ENCODE measurements around the gene SCUBE1. TPM values are rescaled to one million over a fixed set of nuclear protein-coding genes. Genes with fewer than 3 reads are reported as not detected.

Gene SCUBE1
- total and polyA plus RNA-seq, 2 donors (not counting 3 experiments of a cell fraction or from before 2014, with no cell fraction given), result 0.07 TPM; not detected in 1

DNA sequence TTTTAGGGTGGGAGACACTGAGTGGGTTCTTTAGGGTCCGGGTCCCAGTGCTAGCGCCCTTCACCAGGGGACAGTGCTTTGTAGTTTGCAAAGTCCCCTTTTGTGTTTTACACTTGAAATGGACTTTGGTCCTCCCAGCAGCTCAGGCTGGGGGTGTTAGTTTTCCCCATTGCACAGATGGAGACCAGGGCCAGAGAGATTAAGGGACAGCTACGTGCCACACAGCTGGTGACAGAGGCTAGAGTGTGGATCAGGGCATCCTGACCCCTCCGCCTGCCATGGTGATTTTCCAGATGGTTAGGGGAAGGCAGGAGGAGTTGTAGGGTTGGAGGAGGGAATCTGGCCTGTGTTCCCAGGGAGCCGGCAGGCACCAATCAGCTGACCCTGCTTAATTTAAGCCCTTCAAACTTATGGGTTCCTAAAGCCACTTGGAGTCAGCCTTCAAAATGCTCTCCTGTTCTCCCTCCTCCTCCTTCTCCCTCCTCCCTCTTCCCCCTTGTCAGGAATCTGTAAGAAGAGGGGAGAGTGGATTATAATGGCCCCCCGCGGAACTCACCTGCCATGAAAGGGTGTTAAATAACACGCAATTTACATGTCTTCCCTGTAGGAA, 46.2 kb upstream of the SCUBE1 start:
- intact Hi-C loops (cut with micrococcal nuclease), result loop anchor here (2.0 to 5.0 kb wide), 2 partner anchors 42 to 495 kb away; no protein-coding TSS in a partner anchor
- no peak for TF ChIP-seq POLR2A (IDR thresholded peaks at IDR 0.05; ENCODE audit: low read depth, low read length)
- Histone ChIP-seq H4K20me1 (replicated peaks; ENCODE audit: control insufficient read depth, extremely low read depth, insufficient read depth, low read length) (no peaks in the 10 kb centered on the region), H3K9ac (replicated peaks; ENCODE audit: extremely low read depth, insufficient read depth, low read length) (no peak overlapping the region), H3K36me3 (ENCODE audit: control insufficient read depth in 2 of 2, extremely low read depth in 1 of 2, insufficient read depth in 2 of 2, low read length in 2 of 2) (no peaks in the 10 kb centered on the region), H3K4me1 (ENCODE audit: control insufficient read depth, extremely low read depth, insufficient read depth, low read length) (no peaks in the 10 kb centered on the region), H3K27me3 (ENCODE audit: control insufficient read depth in 2 of 2, insufficient read depth in 2 of 2, low read length in 2 of 2) (peaks cover 0 to 10% of the 10 kb centered on the region in 2 experiments), H3K4me2 (ENCODE audit: insufficient read depth, low read length) (no peak overlapping the region), H2AFZ (ENCODE audit: low read depth, low read length) (no peak overlapping the region), H3K9me1 (replicated peaks; ENCODE audit: control insufficient read depth, extremely low read depth, insufficient read depth, low read length) (no peaks in the 10 kb centered on the region), H3K9me3 (replicated peaks; ENCODE audit: control insufficient read depth, insufficient read depth, low read length) (no peaks in the 10 kb centered on the region), H3K4me3 (replicated peaks in 1 of 3; ENCODE audit: insufficient read depth in 1 of 3, low read depth in 1 of 3, low read length in 3 of 3) (no peak overlapping the region), H3K79me2 (ENCODE audit: control insufficient read depth, insufficient read depth, low read length) (no peaks in the 10 kb centered on the region), H3K27ac (ENCODE audit: insufficient read depth, low read depth, low read length) (no peak overlapping the region)
- POLR2A ChIA-PET, result no interaction called here
- BruUV-seq (replicated peaks), result no TSS peak
- CTCF ChIA-PET, result interaction anchor here (1.1 to 1.8 kb wide), 5 partner anchors 11 to 1236 kb away, joined by 3 to 6 read pairs (median 4); no protein-coding TSS in a partner anchor
- dilution Hi-C loops (cut with MboI; ENCODE audit: extremely low pct_ligation_motif_present, low sequenced_read_pairs), result no loop called here
- DNase-seq (ENCODE audit: low read depth, low spot score) (no peak), FAIRE-seq (no peak)

DNA sequence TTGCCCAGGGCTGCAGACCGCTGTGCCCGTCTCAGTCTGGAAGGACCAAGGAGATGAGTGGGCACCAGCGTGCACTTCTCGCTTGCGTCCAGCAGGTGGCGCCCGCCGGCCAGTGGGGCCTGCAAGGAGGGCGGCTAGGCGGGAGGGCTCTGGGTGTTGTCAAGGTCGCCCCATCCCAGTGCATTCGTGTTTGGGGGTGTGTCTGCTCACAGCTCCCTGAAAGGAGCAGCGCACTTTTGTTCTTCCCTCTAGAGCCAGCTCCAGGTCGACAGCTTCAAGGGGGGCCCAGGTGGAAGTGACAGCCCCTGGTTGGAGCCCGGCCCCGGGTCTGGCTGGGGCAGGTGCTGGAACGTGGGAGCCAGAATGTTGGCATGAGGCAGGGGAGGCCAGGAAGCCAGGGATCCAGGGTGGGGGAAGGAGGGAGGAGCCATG, 45.3 kb upstream of the SCUBE1 start:
- peak; percentile 76 for FAIRE-seq
- Histone ChIP-seq H3K9me3 (replicated peaks; ENCODE audit: control insufficient read depth, insufficient read depth, low read length) (no peaks in the 10 kb centered on the region), H2AFZ (ENCODE audit: low read depth, low read length) (no peak overlapping the region), H3K27me3 (ENCODE audit: control insufficient read depth in 2 of 2, insufficient read depth in 2 of 2, low read length in 2 of 2) (peaks cover 0 to 10% of the 10 kb centered on the region in 2 experiments), H3K36me3 (ENCODE audit: control insufficient read depth in 2 of 2, extremely low read depth in 1 of 2, insufficient read depth in 2 of 2, low read length in 2 of 2) (no peaks in the 10 kb centered on the region), H3K9me1 (replicated peaks; ENCODE audit: control insufficient read depth, extremely low read depth, insufficient read depth, low read length) (no peaks in the 10 kb centered on the region), H3K4me3 (replicated peaks in 1 of 3; ENCODE audit: insufficient read depth in 1 of 3, low read depth in 1 of 3, low read length in 3 of 3) (no peak overlapping the region), H4K20me1 (replicated peaks; ENCODE audit: control insufficient read depth, extremely low read depth, insufficient read depth, low read length) (no peaks in the 10 kb centered on the region), H3K9ac (replicated peaks; ENCODE audit: extremely low read depth, insufficient read depth, low read length) (no peak overlapping the region), H3K79me2 (ENCODE audit: control insufficient read depth, insufficient read depth, low read length) (no peaks in the 10 kb centered on the region), H3K27ac (ENCODE audit: insufficient read depth, low read depth, low read length) (no peak overlapping the region), H3K4me2 (ENCODE audit: insufficient read depth, low read length) (no peak overlapping the region), H3K4me1 (ENCODE audit: control insufficient read depth, extremely low read depth, insufficient read depth, low read length) (no peaks in the 10 kb centered on the region)
- CTCF ChIA-PET, result interaction anchor here (1.3 to 5.4 kb wide), 3 partner anchors 10 to 1238 kb away, joined by 3 to 67 read pairs (median 6); no protein-coding TSS in a partner anchor
- dilution Hi-C loops (cut with MboI; ENCODE audit: extremely low pct_ligation_motif_present, low sequenced_read_pairs) (no loop called here), intact Hi-C loops (cut with micrococcal nuclease) (loop anchor here (2.0 to 5.0 kb wide), 2 partner anchors 41 to 496 kb away; no protein-coding TSS in a partner anchor)
- no TSS peak for BruUV-seq (replicated peaks)
- POLR2A ChIA-PET, result no interaction called here
- peak; percentile 54 for DNase-seq (ENCODE audit: low read depth, low spot score)
- TF ChIP-seq MYC (IDR thresholded peaks at IDR 0.05; ENCODE audit: low read depth, low read length), result no peak
- TF ChIP-seq, protein P1, sequence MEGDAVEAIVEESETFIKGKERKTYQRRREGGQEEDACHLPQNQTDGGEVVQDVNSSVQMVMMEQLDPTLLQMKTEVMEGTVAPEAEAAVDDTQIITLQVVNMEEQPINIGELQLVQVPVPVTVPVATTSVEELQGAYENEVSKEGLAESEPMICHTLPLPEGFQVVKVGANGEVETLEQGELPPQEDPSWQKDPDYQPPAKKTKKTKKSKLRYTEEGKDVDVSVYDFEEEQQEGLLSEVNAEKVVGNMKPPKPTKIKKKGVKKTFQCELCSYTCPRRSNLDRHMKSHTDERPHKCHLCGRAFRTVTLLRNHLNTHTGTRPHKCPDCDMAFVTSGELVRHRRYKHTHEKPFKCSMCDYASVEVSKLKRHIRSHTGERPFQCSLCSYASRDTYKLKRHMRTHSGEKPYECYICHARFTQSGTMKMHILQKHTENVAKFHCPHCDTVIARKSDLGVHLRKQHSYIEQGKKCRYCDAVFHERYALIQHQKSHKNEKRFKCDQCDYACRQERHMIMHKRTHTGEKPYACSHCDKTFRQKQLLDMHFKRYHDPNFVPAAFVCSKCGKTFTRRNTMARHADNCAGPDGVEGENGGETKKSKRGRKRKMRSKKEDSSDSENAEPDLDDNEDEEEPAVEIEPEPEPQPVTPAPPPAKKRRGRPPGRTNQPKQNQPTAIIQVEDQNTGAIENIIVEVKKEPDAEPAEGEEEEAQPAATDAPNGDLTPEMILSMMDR (IDR thresholded peaks at IDR 0.05; ENCODE audit: extremely low read depth in 1 of 2, insufficient read depth in 1 of 2, low read depth in 1 of 2, low read length in 2 of 2), result peak; percentile 97 to 99

Measured in endothelial cell of umbilical vein (primary cell).